Breast epithelium (tissue), 3 donors: ENCODE results near the gene NRF1.

Source experiments
- CTCF ChIP-seq, 3 donors: fragments of 450-650 bp; IDR thresholded peaks; one replicate each; pipeline ENCODE4 v1.5.1; 2016 to 2017; ENCODE audit warnings: antibody characterized with exemption in 3 of 3, mild to moderate bottlenecking in 3 of 3, moderate library complexity in 3 of 3
- POLR2AphosphoS5 ChIP-seq, 3 donors: sonication (generic); formaldehyde crosslinking; IDR thresholded peaks; one replicate each; pipeline ENCODE4 v1.6.1; 2017; ENCODE audit warnings: antibody characterized with exemption in 3 of 3

GRCh38 chr7:129597672-129598071 is 13.8 kb upstream of the NRF1 start:
- TF ChIP-seq CTCF (IDR thresholded peaks at IDR 0.05): no peak
- no peak for TF ChIP-seq POLR2AphosphoS5 (IDR thresholded peaks at IDR 0.05)
